CD4-positive, alpha-beta T cell (primary cell): ENCODE measurements around the gene MEF2A. TPM values are rescaled to one million over a fixed set of nuclear protein-coding genes. Genes with fewer than 3 reads are reported as not detected.

Experiments used
- ATAC-seq: fragments of 200-7000 bp; cut with Tn5 transposase; one replicate; pipeline ENCODE4 v1.10.0; 2022; ENCODE audit warnings: mild to moderate bottlenecking; ENCODE audit not compliant: poor library complexity
- CTCF ChIA-PET: fragments of 350-600 bp; sonication (Branson Sonifier 250); formaldehyde crosslinking; loops from one replicate; lab custom pipeline; 2021; ENCODE audit warnings: antibody characterized with exemption, inconsistent platforms; lab: Charles Lee
- POLR2A ChIA-PET: fragments of 350-600 bp; sonication (Branson Sonifier 250); formaldehyde crosslinking; loops from one replicate; lab custom pipeline; 2021; ENCODE audit warnings: antibody characterized with exemption, inconsistent platforms; lab: Charles Lee
- DNase-seq, 14 experiments: peaks; one replicate each; pipeline ENCODE4 v3.0.0-alpha.2; 2013 to 2020; ENCODE audit warnings: mixed read lengths in 2 of 14
- H3K27ac ChIP-seq, 2 donors: one replicate each; pipeline versions ENCODE4 v1.5.1 to v1.7.0; 2013; ENCODE audit warnings: low read length in 2 of 2, low read depth in 1 of 2, mild to moderate bottlenecking in 1 of 2
- H3K27me3 ChIP-seq, 2 experiments: 1 replicate in 1 of 2; 2 replicates in 1 of 2; pipeline versions ENCODE4 v1.6.1 to v1.7.0; 2013; ENCODE audit warnings: low read length in 2 of 2, control low read depth in 1 of 2, mild to moderate bottlenecking in 1 of 2, moderate library complexity in 1 of 2; ENCODE audit not compliant: insufficient read depth in 2 of 2, control insufficient read depth in 1 of 2
- H3K36me3 ChIP-seq: one replicate; pipeline ENCODE4 v1.6.1; 2013; ENCODE audit warnings: low read length, control low read depth; ENCODE audit not compliant: insufficient read depth
- H3K4me1 ChIP-seq: one replicate; pipeline ENCODE4 v1.6.1; 2013; ENCODE audit warnings: low read length, control low read depth; ENCODE audit not compliant: insufficient read depth
- H3K4me3 ChIP-seq: one replicate; pipeline ENCODE4 v1.5.1; 2013; ENCODE audit warnings: mild to moderate bottlenecking, low read length, moderate library complexity
- H3K9me3 ChIP-seq, 2 experiments: 1 replicate in 1 of 2; 2 replicates in 1 of 2; pipeline versions ENCODE4 v1.6.1 to v1.7.0; 2013; ENCODE audit warnings: low read length in 2 of 2, mild to moderate bottlenecking in 2 of 2, control low read depth in 1 of 2, moderate library complexity in 1 of 2; ENCODE audit not compliant: control insufficient read depth in 1 of 2, insufficient read depth in 1 of 2
- H3K27ac Mint-ChIP-seq: one replicate; pipeline ENCODE4 v1.8.0; 2020; ENCODE audit warnings: mixed read lengths
- H3K27me3 Mint-ChIP-seq: one replicate; pipeline ENCODE4 v1.8.0; 2021; ENCODE audit warnings: mixed read lengths
- H3K36me3 Mint-ChIP-seq: one replicate; pipeline ENCODE4 v1.8.0; 2021; ENCODE audit warnings: low read depth, mixed read lengths
- H3K4me1 Mint-ChIP-seq: one replicate; pipeline ENCODE4 v1.8.0; 2021; ENCODE audit warnings: low read depth, mixed read lengths
- H3K4me3 Mint-ChIP-seq: one replicate; pipeline ENCODE4 v1.8.0; 2020; ENCODE audit warnings: mild to moderate bottlenecking, mixed read lengths
- H3K9me3 Mint-ChIP-seq: one replicate; pipeline ENCODE4 v1.8.0; 2020; ENCODE audit warnings: mixed read lengths
- CTCF ChIP-seq: fragments of 200-600 bp; IDR thresholded peaks from one replicate; pipeline ENCODE4 v1.8.0; 2022; ENCODE audit warnings: antibody characterized with exemption, mild to moderate bottlenecking
- intact Hi-C, 2 experiments: fragments of 100-400 bp; cut with DNase I in 1 of 2; cut with micrococcal nuclease in 1 of 2; formaldehyde crosslinking; loops; one replicate each; pipeline versions ENCODE4 v1.15.1 to v1.9.0; 2023 to 2025; cut with DNase I, micrococcal nuclease
- total RNA-seq, 174 experiments: library from RNA in 2 of 174; stranded (reverse) in 2 of 174; gene quantifications; one replicate each; pipeline ENCODE4 v1.2.3 and lab custom pipeline; 2021 to 2026

Gene MEF2A
- total RNA-seq, 2 experiments from 2014 or later, result 23.2 to 24.9 TPM

- no peaks in the 10 kb centered on the region for H3K4me1 Mint-ChIP-seq
- H3K9me3 Mint-ChIP-seq, result no peaks in the 10 kb centered on the region
- ATAC-seq (no peak), DNase-seq (no peak)
- no peak overlapping the region for H3K27ac Mint-ChIP-seq
- CTCF ChIA-PET, result no interaction called here
- POLR2A ChIA-PET, result no interaction called here
- H3K36me3 ChIP-seq, result no peaks in the 10 kb centered on the region
- peaks cover 0 to 2% of the 10 kb centered on the region in 2 experiments for H3K27me3 ChIP-seq
- TF ChIP-seq CTCF, result no peak
- H3K4me3 ChIP-seq, result no peak overlapping the region
- no peak overlapping the region for H3K4me3 Mint-ChIP-seq
- intact Hi-C loops, result loop anchor here in 1 of 2 experiments (5.0 kb wide), 1 partner anchor 646 kb away; no protein-coding TSS in a partner anchor
- H3K27me3 Mint-ChIP-seq, result no peaks in the 10 kb centered on the region
- no peaks in the 10 kb centered on the region for H3K4me1 ChIP-seq
- H3K36me3 Mint-ChIP-seq, result no peaks in the 10 kb centered on the region
- H3K9me3 ChIP-seq, result no peaks in the 10 kb centered on the region
- H3K27ac ChIP-seq, result no peak overlapping the region
Measured at GRCh38 chr15:99542828-99543227, 23.0 kb upstream of the MEF2A start.

- Mint-ChIP-seq H3K4me3 (no peak overlapping the region), H3K27ac (no peak overlapping the region), H3K4me1 (no peaks in the 10 kb centered on the region), H3K27me3 (no peaks in the 10 kb centered on the region), H3K9me3 (no peaks in the 10 kb centered on the region), H3K36me3 (no peaks in the 10 kb centered on the region)
- ChIA-PET POLR2A (interaction anchor here (0.6 to 0.9 kb wide), 2 partner anchors 18 to 44 kb away, joined by 3 read pairs; no protein-coding TSS in a partner anchor), CTCF (no interaction called here)
- H3K4me3 ChIP-seq, result no peak overlapping the region
- peaks cover 0 to 2% of the 10 kb centered on the region in 2 experiments for H3K27me3 ChIP-seq
- no peak for TF ChIP-seq CTCF
- intact Hi-C loops, result no loop called here
- H3K27ac ChIP-seq, result no peak overlapping the region
- ATAC-seq, result no peak
- no peaks in the 10 kb centered on the region for H3K36me3 ChIP-seq
- DNase-seq, result no peak
- no peaks in the 10 kb centered on the region for H3K4me1 ChIP-seq
- H3K9me3 ChIP-seq, result no peaks in the 10 kb centered on the region
Measured at GRCh38 chr15:99545605-99546004, 20.2 kb upstream of the MEF2A start.

GRCh38 chr15:99546441-99547100, 19.2 kb upstream of the MEF2A start:
- Histone ChIP-seq H3K36me3 (no peaks in the 10 kb centered on the region), H3K9me3 (no peaks in the 10 kb centered on the region), H3K27ac (no peak overlapping the region), H3K4me3 (no peak overlapping the region), H3K4me1 (no peaks in the 10 kb centered on the region), H3K27me3 (peaks cover 0 to 2% of the 10 kb centered on the region in 2 experiments)
- TF ChIP-seq CTCF, result no peak
- ChIA-PET CTCF (no interaction called here), POLR2A (no interaction called here)
- no peak overlapping the region for H3K4me3 Mint-ChIP-seq
- DNase-seq (no peak), ATAC-seq (no peak)
- intact Hi-C loops, result no loop called here
- no peak overlapping the region for H3K27ac Mint-ChIP-seq
- H3K27me3 Mint-ChIP-seq, result no peaks in the 10 kb centered on the region
- no peaks in the 10 kb centered on the region for H3K9me3 Mint-ChIP-seq
- H3K4me1 Mint-ChIP-seq, result no peaks in the 10 kb centered on the region
- H3K36me3 Mint-ChIP-seq, result no peaks in the 10 kb centered on the region
